Activated CD4-positive, alpha-beta T cell treated with anti-CD3 and anti-CD28 coated beads, Interleukin-2, amount 10 ng/mL, durations not matched to agents 7 days and 5 days (primary cell): ENCODE results near the gene PROCA1. TPM values are rescaled to one million over a fixed set of nuclear protein-coding genes. Genes with fewer than 3 reads are reported as not detected.
"Not testable (repeated sequence)": the region's sequence is repeated elsewhere in the genome, so short reads cannot be mapped to it uniquely, and the experiment has no call there.

Source experiments
- CTCF ChIA-PET: fragments of 350-600 bp; sonication (Branson Sonifier 250); formaldehyde crosslinking; loops from one replicate; lab custom pipeline; 2021; ENCODE audit warnings: antibody characterized with exemption; lab: Charles Lee
- POLR2A ChIA-PET: fragments of 350-600 bp; sonication (Branson Sonifier 250); formaldehyde crosslinking; loops from one replicate; lab custom pipeline; 2021; ENCODE audit warnings: antibody characterized with exemption; lab: Charles Lee
- DNase-seq: peaks from one replicate; pipeline ENCODE4 v3.0.0-alpha.2; 2020
- H3K27ac Mint-ChIP-seq: one replicate; pipeline ENCODE4 v1.8.0; 2021; ENCODE audit warnings: mild to moderate bottlenecking, moderate library complexity, mixed read lengths
- H3K27me3 Mint-ChIP-seq: one replicate; pipeline ENCODE4 v1.8.0; 2021; ENCODE audit warnings: mixed read lengths
- H3K36me3 Mint-ChIP-seq: one replicate; pipeline ENCODE4 v1.8.0; 2021; ENCODE audit warnings: low read depth, mixed read lengths
- H3K4me1 Mint-ChIP-seq: one replicate; pipeline ENCODE4 v1.8.0; 2021; ENCODE audit warnings: mixed read lengths
- H3K4me3 Mint-ChIP-seq: one replicate; pipeline ENCODE4 v1.8.0; 2021; ENCODE audit warnings: mild to moderate bottlenecking, moderate library complexity, mixed read lengths
- H3K9me3 Mint-ChIP-seq: one replicate; pipeline ENCODE4 v1.8.0; 2021; ENCODE audit warnings: mixed read lengths
- total RNA-seq, 2 experiments: library from RNA; stranded (reverse); gene quantifications; one replicate each; pipeline ENCODE4 v1.2.3, GENCODE V29; 2021

PROCA1 gene
- total RNA-seq, 2 experiments from 2014 or later = 5.5 to 5.7 TPM

- no peaks in the 10 kb centered on the region for H3K9me3 Mint-ChIP-seq
- peaks cover 45% of the 10 kb centered on the region for H3K4me1 Mint-ChIP-seq
- H3K4me3 Mint-ChIP-seq = no peak overlapping the region
- no peak overlapping the region for H3K27ac Mint-ChIP-seq
- CTCF ChIA-PET = interaction anchor here (3.2 kb wide), 1 partner anchor 10 kb away, joined by 12 read pairs; no protein-coding TSS in a partner anchor
- POLR2A ChIA-PET = no interaction called here
- no peak for DNase-seq
- no peaks in the 10 kb centered on the region for H3K27me3 Mint-ChIP-seq
- H3K36me3 Mint-ChIP-seq = peaks cover 32% of the 10 kb centered on the region
These were observed 45.7 kb downstream of the PROCA1 start for GRCh38 chr17:28665994-28666393.

- H3K36me3 Mint-ChIP-seq = peaks cover 42% of the 10 kb centered on the region
- POLR2A ChIA-PET = no interaction called here
These were observed 48.0 kb downstream of the PROCA1 start for GRCh38 chr17:28663723-28664122.

DNA sequence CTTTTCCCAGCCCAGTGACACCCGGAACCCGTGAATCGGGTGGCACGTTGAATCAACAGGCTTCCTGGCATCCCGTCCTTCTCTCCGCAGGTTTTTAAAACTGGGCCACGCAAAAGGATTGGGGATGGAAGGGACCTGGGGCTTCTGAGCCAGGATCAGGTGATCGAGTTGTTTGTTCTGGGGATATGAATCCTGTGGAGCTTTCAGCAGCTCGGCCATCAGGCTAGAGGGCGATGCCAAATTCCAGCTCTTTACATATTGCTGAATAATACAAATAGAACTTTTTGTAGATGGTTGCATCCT, 49.2 kb downstream of the PROCA1 start:
- CTCF ChIA-PET = interaction anchor here (1.0 to 2.9 kb wide), 9 partner anchors 10 to 87 kb away, joined by 3 to 18 read pairs (median 6); partner anchors contain the start of genes BLTP2 and TLCD1
- H3K27me3 Mint-ChIP-seq = no peaks in the 10 kb centered on the region
- POLR2A ChIA-PET = no interaction called here
- H3K4me3 Mint-ChIP-seq = peak overlapping the region; percentile 98
- peak overlapping the region; percentile 99 for H3K27ac Mint-ChIP-seq
- no peaks in the 10 kb centered on the region for H3K9me3 Mint-ChIP-seq
- DNase-seq = no peak
- peaks cover 54% of the 10 kb centered on the region for H3K4me1 Mint-ChIP-seq
- H3K36me3 Mint-ChIP-seq = peaks cover 47% of the 10 kb centered on the region

More at GRCh38 chr17:28663723-28664122, 48.0 kb downstream of the PROCA1 start:
- Mint-ChIP-seq H3K27ac (peak overlapping the region; percentile 99), H3K4me1 (peaks cover 56% of the 10 kb centered on the region), H3K27me3 (no peaks in the 10 kb centered on the region), H3K4me3 (peak overlapping the region; percentile 98), H3K9me3 (no peaks in the 10 kb centered on the region)
- no peak for DNase-seq
- CTCF ChIA-PET = no interaction called here

GRCh38 chr17:28661635-28662526, 49.8 kb downstream of the PROCA1 start, which contains the start of the genes SDF2 and SUPT6H:
Gene SDF2, minus strand, starts transcription at chr17:28661906. Its CDS starts 30 bp downstream, at chr17:28661876.
Gene SUPT6H, plus strand, starts transcription at chr17:28662205. Its CDS starts 11,197 bp downstream, at chr17:28673402.
- H3K27ac Mint-ChIP-seq = peak within 1 kb of the TSS; percentile 99
- H3K4me1 Mint-ChIP-seq = peaks cover 53% of the 10 kb centered on the region
- peak; percentile 95 for DNase-seq
- peaks cover 46% of the 10 kb centered on the region for H3K36me3 Mint-ChIP-seq
- ChIA-PET CTCF (interaction anchor here (0.6 to 2.9 kb wide), 19 partner anchors 8 to 162 kb away, joined by 3 to 18 read pairs (median 4); partner anchors contain the start of genes ALDOC, BLTP2 and TLCD1), POLR2A (interaction anchor here (0.8 to 1.7 kb wide), 4 partner anchors 17 to 150 kb away, joined by 3 to 8 read pairs (median 4); partner anchors contain the start of gene BLTP2)
- H3K27me3 Mint-ChIP-seq = no peaks in the 10 kb centered on the region
- H3K4me3 Mint-ChIP-seq = peak within 1 kb of the TSS; percentile 98
- no peaks in the 10 kb centered on the region for H3K9me3 Mint-ChIP-seq

- CTCF ChIA-PET, DNase-seq, H3K27ac Mint-ChIP-seq, H3K27me3 Mint-ChIP-seq, POLR2A ChIA-PET, H3K9me3 Mint-ChIP-seq: not testable (repeated sequence)
- peaks cover 45% of the 10 kb centered on the region for H3K4me1 Mint-ChIP-seq
- peak overlapping the region; percentile 98 for H3K4me3 Mint-ChIP-seq
- H3K36me3 Mint-ChIP-seq = peaks cover 36% of the 10 kb centered on the region
These were observed 52.2 kb downstream of the PROCA1 start for GRCh38 chr17:28659497-28659881.

DNA sequence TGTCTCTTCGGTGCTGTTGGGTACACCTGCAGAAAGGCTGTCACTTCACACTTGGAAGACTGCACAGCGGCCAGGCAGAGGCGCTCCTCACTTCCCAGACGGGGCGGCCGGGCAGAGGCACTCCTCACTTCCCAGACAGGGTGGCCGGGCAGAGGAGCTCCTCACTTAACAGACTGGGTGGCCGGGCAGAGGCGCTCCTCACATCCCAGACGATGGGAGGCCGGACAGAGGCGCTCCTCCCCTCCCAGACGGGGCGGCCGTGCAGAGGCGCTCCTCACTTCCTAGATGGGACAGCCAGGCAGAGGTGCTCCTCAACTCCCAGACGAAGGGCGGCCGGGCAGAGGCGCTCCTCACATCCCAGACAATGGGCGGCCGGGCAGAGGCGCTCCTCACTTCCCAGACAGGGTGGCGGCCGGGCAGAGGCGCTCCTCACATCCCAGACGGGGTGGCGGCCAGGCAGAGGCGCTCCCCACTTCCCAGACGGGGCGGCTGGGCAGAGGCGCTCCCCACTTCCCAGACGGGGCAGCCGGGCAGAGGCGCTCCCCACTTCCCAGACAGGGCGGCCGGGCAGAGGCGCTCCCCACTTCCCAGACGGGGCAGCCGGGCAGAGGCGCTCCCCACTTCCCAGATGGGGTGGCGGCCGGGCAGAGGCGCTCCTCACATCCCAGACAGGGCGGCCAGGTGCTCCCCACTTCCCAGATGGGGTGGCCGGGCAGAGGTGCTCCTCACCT, 52.8 kb downstream of the PROCA1 start:
- POLR2A ChIA-PET, H3K9me3 Mint-ChIP-seq: not testable (repeated sequence)

DNA sequence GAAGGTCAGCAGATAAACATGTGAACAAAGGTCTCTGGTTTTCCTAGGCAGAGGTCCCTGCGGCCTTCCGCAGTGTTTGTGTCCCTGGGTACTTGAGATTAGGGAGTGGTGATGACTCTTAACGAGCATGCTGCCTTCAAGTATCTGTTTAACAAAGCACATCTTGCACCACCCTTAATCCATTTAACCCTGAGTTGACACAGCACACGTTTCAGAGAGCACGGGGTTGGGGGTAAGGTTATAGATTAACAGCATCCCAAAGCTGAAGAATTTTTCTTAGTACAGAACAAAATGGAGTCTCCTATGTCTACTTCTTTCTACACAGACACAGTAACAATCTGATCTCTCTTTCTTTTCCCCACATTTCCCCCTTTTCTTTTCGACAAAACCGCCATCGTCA, 53.3 kb downstream of the PROCA1 start:
- Mint-ChIP-seq H3K36me3 (peaks cover 34% of the 10 kb centered on the region), H3K4me1 (peaks cover 35% of the 10 kb centered on the region)
- DNase-seq, H3K27me3 Mint-ChIP-seq, H3K4me3 Mint-ChIP-seq, H3K9me3 Mint-ChIP-seq, H3K27ac Mint-ChIP-seq, POLR2A ChIA-PET: not testable (repeated sequence)
- CTCF ChIA-PET = interaction anchor here (0.6 to 1.6 kb wide), 3 partner anchors 11 to 53 kb away, joined by 3 to 4 read pairs (median 4); partner anchors contain the start of gene BLTP2

More for the DNA sequence above, 52.8 kb downstream of the PROCA1 start:
- H3K27me3 Mint-ChIP-seq, CTCF ChIA-PET, H3K4me3 Mint-ChIP-seq, H3K27ac Mint-ChIP-seq, DNase-seq: not testable (repeated sequence)
- peaks cover 37% of the 10 kb centered on the region for H3K36me3 Mint-ChIP-seq
- peaks cover 39% of the 10 kb centered on the region for H3K4me1 Mint-ChIP-seq

DNA sequence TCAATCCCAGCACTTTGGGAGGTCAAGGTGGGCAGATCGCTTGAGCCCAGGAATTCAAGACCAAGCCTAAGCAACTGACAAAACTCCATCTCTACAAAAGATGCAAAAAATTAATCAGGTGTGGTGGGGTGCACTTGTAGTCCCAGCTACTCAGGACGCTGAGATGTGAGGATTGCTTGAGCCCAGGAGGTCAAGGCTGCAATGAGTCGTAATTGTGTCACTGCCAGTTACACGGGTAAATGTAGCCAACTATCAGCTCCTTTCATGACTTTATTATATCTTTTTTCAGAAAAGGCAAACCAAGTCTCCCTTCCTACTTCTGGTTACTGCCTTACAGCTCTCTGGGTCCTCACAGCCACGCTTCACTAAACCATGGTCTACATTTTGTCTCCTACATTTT, 53.9 kb downstream of the PROCA1 start:
- Mint-ChIP-seq H3K4me3 (no peak overlapping the region), H3K4me1 (peaks cover 29% of the 10 kb centered on the region), H3K9me3 (no peaks in the 10 kb centered on the region), H3K27me3 (no peaks in the 10 kb centered on the region), H3K27ac (no peak overlapping the region), H3K36me3 (peaks cover 36% of the 10 kb centered on the region)
- ChIA-PET CTCF (interaction anchor here (0.6 to 3.4 kb wide), 4 partner anchors 10 to 53 kb away, joined by 3 to 12 read pairs (median 4); partner anchors contain the start of gene BLTP2), POLR2A (no interaction called here)
- DNase-seq = no peak

- H3K4me3 Mint-ChIP-seq = no peak overlapping the region
- CTCF ChIA-PET = interaction anchor here (0.6 to 3.4 kb wide), 3 partner anchors 12 to 462 kb away, joined by 3 to 12 read pairs (median 3); no protein-coding TSS in a partner anchor
- H3K36me3 Mint-ChIP-seq = peaks cover 37% of the 10 kb centered on the region
- H3K27me3 Mint-ChIP-seq = no peaks in the 10 kb centered on the region
- H3K27ac Mint-ChIP-seq = no peak overlapping the region
- POLR2A ChIA-PET = no interaction called here
- DNase-seq = no peak
- H3K4me1 Mint-ChIP-seq = peaks cover 13% of the 10 kb centered on the region
- H3K9me3 Mint-ChIP-seq = no peaks in the 10 kb centered on the region
These were observed 56.5 kb downstream of the PROCA1 start for GRCh38 chr17:28655160-28655559.

Other genes starting within 250 kb of the PROCA1 start
- gene SLC13A2, start 238.2 kb downstream of the PROCA1 start, total RNA-seq = not detected
- gene FOXN1, start 205.5 kb downstream of the PROCA1 start, total RNA-seq = not detected
- gene UNC119, start 159.3 kb downstream of the PROCA1 start, total RNA-seq = 10 to 100 TPM; 38.6 to 46.6 TPM
- gene PIGS, start 140.4 kb downstream of the PROCA1 start, total RNA-seq = 10 to 100 TPM; 61.7 to 62.6 TPM
- 10 to 100 TPM; 61.4 to 63.4 TPM for gene ALDOC, start 135.0 kb downstream of the PROCA1 start, total RNA-seq
- gene SPAG5, start 112.9 kb downstream of the PROCA1 start, total RNA-seq = 100 to 1,000 TPM; 139 to 147 TPM
- gene RSKR, start 97.7 kb downstream of the PROCA1 start, total RNA-seq = 10 to 100 TPM; 18.4 to 20.6 TPM
- gene BLTP2, start 66.7 kb downstream of the PROCA1 start, total RNA-seq = 100 to 1,000 TPM; 144 to 145 TPM
- 10 to 100 TPM; 43.9 to 53.2 TPM for gene SDF2, start 50.0 kb downstream of the PROCA1 start, total RNA-seq
- 10 to 100 TPM; 78.4 to 78.7 TPM for gene SUPT6H, start 49.7 kb downstream of the PROCA1 start, total RNA-seq
- gene RAB34, start 6.0 kb upstream of the PROCA1 start, total RNA-seq = 10 to 100 TPM; 11.0 to 11.8 TPM
- 1,000 to 10,000 TPM; 1,884 to 2,250 TPM for gene RPL23A, start 8.1 kb upstream of the PROCA1 start, total RNA-seq
- 1 to 10 TPM; 2.1 to 2.3 TPM for gene TLCD1, start 14.3 kb upstream of the PROCA1 start, total RNA-seq
- 1 to 10 TPM; 7.3 TPM for gene NEK8, start 16.9 kb upstream of the PROCA1 start, total RNA-seq
- 10 to 100 TPM; 44.9 to 45.1 TPM for gene TRAF4, start 32.1 kb upstream of the PROCA1 start, total RNA-seq
- 10 to 100 TPM; 15.7 to 17.9 TPM for gene FAM222B, start 130.9 kb upstream of the PROCA1 start, total RNA-seq
- 10 to 100 TPM; 40.8 to 42.9 TPM for gene ERAL1, start 143.1 kb upstream of the PROCA1 start, total RNA-seq
- gene FLOT2, start 185.8 kb upstream of the PROCA1 start, total RNA-seq = 100 to 1,000 TPM; 200 to 212 TPM
- gene DHRS13, start 191.2 kb upstream of the PROCA1 start, total RNA-seq = 10 to 100 TPM; 26.8 to 27.8 TPM
- gene PHF12, start 239.6 kb upstream of the PROCA1 start, total RNA-seq = 10 to 100 TPM; 72.3 to 78.1 TPM